Measurements from ENCODE around the gene ZCCHC17.

Gene ZCCHC17

GRCh38 chr1:31306278-31306677, 9.4 kb downstream of the ZCCHC17 start:
- no peak for DNase-seq (ENCODE audit: low read depth in 3 of 3)

- no peak for DNase-seq (ENCODE audit: low read depth in 3 of 3)
Measured at GRCh38 chr1:31308036-31308435, 11.2 kb downstream of the ZCCHC17 start.

GRCh38 chr1:31310198-31310597, 13.4 kb downstream of the ZCCHC17 start:
- DNase-seq (ENCODE audit: low read depth in 3 of 3) = no peak

- no peak for DNase-seq (ENCODE audit: low read depth in 3 of 3)
Measured at GRCh38 chr1:31315902-31316301, 19.1 kb downstream of the ZCCHC17 start.

- no peak for DNase-seq (ENCODE audit: low read depth in 3 of 3)
Measured at GRCh38 chr1:31318146-31318545, 21.3 kb downstream of the ZCCHC17 start.

GRCh38 chr1:31324093-31324492, 27.3 kb downstream of the ZCCHC17 start:
- DNase-seq (ENCODE audit: low read depth in 3 of 3) = no peak

- no peak for DNase-seq (ENCODE audit: low read depth in 3 of 3)
Measured at GRCh38 chr1:31324992-31325391, 28.2 kb downstream of the ZCCHC17 start.

- no peak for DNase-seq (ENCODE audit: low read depth in 3 of 3)
Measured at GRCh38 chr1:31326461-31326860, 29.6 kb downstream of the ZCCHC17 start.

GRCh38 chr1:31327381-31327780, 30.5 kb downstream of the ZCCHC17 start:
- DNase-seq (ENCODE audit: low read depth in 3 of 3) = no peak

GRCh38 chr1:31335007-31335406, 38.2 kb downstream of the ZCCHC17 start:
- DNase-seq (ENCODE audit: low read depth in 3 of 3) = no peak

GRCh38 chr1:31336687-31337467, 40.0 kb downstream of the ZCCHC17 start:
- DNase-seq (ENCODE audit: low read depth in 3 of 3) = no peak

- no peak for DNase-seq (ENCODE audit: low read depth in 3 of 3)
Measured at GRCh38 chr1:31344503-31344902, 47.7 kb downstream of the ZCCHC17 start.

GRCh38 chr1:31345635-31346034, 48.8 kb downstream of the ZCCHC17 start:
- no peak for DNase-seq (ENCODE audit: low read depth in 3 of 3)

- no peak for DNase-seq (ENCODE audit: low read depth in 3 of 3)
Measured at GRCh38 chr1:31346785-31347184, 50.0 kb downstream of the ZCCHC17 start.

GRCh38 chr1:31348449-31348848, 51.6 kb downstream of the ZCCHC17 start:
- DNase-seq (ENCODE audit: low read depth in 3 of 3) = no peak

- no peak for DNase-seq (ENCODE audit: low read depth in 3 of 3)
Measured at GRCh38 chr1:31354283-31354682, 57.5 kb downstream of the ZCCHC17 start.

GRCh38 chr1:31356427-31356826, 59.6 kb downstream of the ZCCHC17 start:
- DNase-seq (ENCODE audit: low read depth in 3 of 3) = no peak

- DNase-seq (ENCODE audit: low read depth in 3 of 3) = no peak
Measured at GRCh38 chr1:31361607-31362006, 64.8 kb downstream of the ZCCHC17 start.

- DNase-seq (ENCODE audit: low read depth in 3 of 3) = no peak
Measured at GRCh38 chr1:31362032-31362431, 65.2 kb downstream of the ZCCHC17 start.

GRCh38 chr1:31364561-31365250, 67.9 kb downstream of the ZCCHC17 start:
- no peak for DNase-seq (ENCODE audit: low read depth in 3 of 3)

GRCh38 chr1:31366796-31367195, 70.0 kb downstream of the ZCCHC17 start:
- no peak for DNase-seq (ENCODE audit: low read depth in 3 of 3)

GRCh38 chr1:31368611-31369107, 71.8 kb downstream of the ZCCHC17 start:
- no peak for DNase-seq (ENCODE audit: low read depth in 3 of 3)

GRCh38 chr1:31370021-31370420, 73.2 kb downstream of the ZCCHC17 start:
- DNase-seq (ENCODE audit: low read depth in 3 of 3) = no peak

Measured in stimulated activated CD4-positive, alpha-beta T cell treated with anti-CD3 and anti-CD28 coated beads, TNF-alpha, amount 100 ng/mL, for 24 hours (primary cell).